K562 (cell line): ENCODE measurements around the gene CRLF1. TPM values are rescaled to one million over a fixed set of nuclear protein-coding genes. Genes with fewer than 3 reads are reported as not detected.

Experiments used
- EP400 ChIP-seq: fragments of 450-650 bp; IDR thresholded peaks from 2 replicates; pipeline ENCODE4 v1.6.1; 2017; ENCODE audit warnings: antibody characterized with exemption, mild to moderate bottlenecking, moderate library complexity
- FOXK2 ChIP-seq, 2 experiments: fragments of 450-650 bp; IDR thresholded peaks in 1 of 2; conservative IDR thresholded peaks in 1 of 2; 2 replicates each; pipeline ENCODE4 v1.6.1; 2016; ENCODE audit warnings: low read depth in 2 of 2, mild to moderate bottlenecking in 1 of 2
- KLF1 ChIP-seq: fragments of 450-650 bp; IDR thresholded peaks from 2 replicates; pipeline ENCODE4 v1.6.1; 2016; ENCODE audit warnings: missing genetic modification characterization, missing compliant biosample characterization
- MCM3 ChIP-seq: fragments of 450-650 bp; IDR thresholded peaks from 2 replicates; pipeline ENCODE4 v1.6.1; 2016
- MTA3 ChIP-seq: fragments of 450-650 bp; formaldehyde crosslinking; IDR thresholded peaks from 2 replicates; pipeline ENCODE4 v1.6.1; 2017; ENCODE audit warnings: mild to moderate bottlenecking, borderline replicate concordance
- NCOA2 ChIP-seq, 2 experiments: fragments of 450-650 bp; IDR thresholded peaks; 2 replicates each; pipeline ENCODE4 v1.6.1; 2018; ENCODE audit warnings: mild to moderate bottlenecking in 2 of 2, moderate library complexity in 1 of 2; ENCODE audit not compliant: partially characterized antibody in 2 of 2
- POLR2AphosphoS2 ChIP-seq: IDR thresholded peaks from 2 replicates; pipeline ENCODE4 v1.6.1; 2012; ENCODE audit warnings: low read length, improper control_type of control experiment
- POLR2G ChIP-seq: fragments of 200-400 bp; formaldehyde crosslinking; IDR thresholded peaks from 2 replicates; pipeline ENCODE4 v1.6.1; 2017; ENCODE audit warnings: low read depth, mild to moderate bottlenecking, antibody characterized with exemption, low read length, moderate library complexity
- POLR2H ChIP-seq: IDR thresholded peaks from 2 replicates; pipeline ENCODE4 v1.6.1; 2016; ENCODE audit warnings: missing genetic modification characterization, low read depth, mild to moderate bottlenecking, control low read depth, missing compliant biosample characterization, moderate library complexity
- PTBP1 ChIP-seq: fragments of 200-400 bp; formaldehyde crosslinking; IDR thresholded peaks from 2 replicates; pipeline ENCODE4 v1.6.1; 2017; ENCODE audit warnings: low read depth, low read length
- REST ChIP-seq, 2 experiments: fragments of 450-650 bp; formaldehyde crosslinking in 1 of 2; IDR thresholded peaks; 2 replicates each; pipeline versions ENCODE4 v1.4.0 to v1.6.1; 2014 to 2020; ENCODE audit warnings: mild to moderate bottlenecking in 2 of 2, borderline replicate concordance in 1 of 2, low read depth in 1 of 2
- SMAD2 ChIP-seq: fragments of 150-350 bp; IDR thresholded peaks from 2 replicates; pipeline ENCODE4 v1.6.1; 2014; ENCODE audit warnings: low read depth, mild to moderate bottlenecking, low read length
- SP2 ChIP-seq: IDR thresholded peaks from 2 replicates; pipeline ENCODE4 v1.6.1; 2011; ENCODE audit warnings: mild to moderate bottlenecking, low read depth, low read length, moderate library complexity; ENCODE audit not compliant: poor library complexity, severe bottlenecking; ENCODE audit errors: extremely low read depth
- ZNF431 ChIP-seq: sonication (generic); formaldehyde crosslinking; IDR thresholded peaks from 2 replicates; pipeline ENCODE4 v1.8.0; 2022; ENCODE audit warnings: mild to moderate bottlenecking, missing genetic modification reagents
- ZNF639 ChIP-seq, 2 experiments: fragments of 200-800 bp in 1 of 2; sonication (Bioruptor generic) in 1 of 2; sonication (generic) in 1 of 2; formaldehyde crosslinking in 1 of 2; IDR thresholded peaks in 1 of 2; conservative IDR thresholded peaks in 1 of 2; 2 replicates each; pipeline versions ENCODE4 v1.5.0 to v1.6.1; 2016 to 2020; ENCODE audit warnings: missing compliant biosample characterization in 1 of 2, missing genetic modification characterization in 1 of 2, missing genetic modification reagents in 1 of 2
- polyA plus RNA-seq, 8 experiments: library from polyadenylated mRNA; depleted of rRNA in 4 of 8; stranded (reverse) in 5 of 8; unstranded in 3 of 8; fragments of >200 nt; fragmentation: Nextera tagmentation in 2 of 8; fragmentation: Illumina TruSeq in 1 of 8; extraction: Ambion mirVana in 2 of 8; extraction: Trizol in 1 of 8; gene quantifications; 2 replicates each; pipeline versions ENCODE4 v1.2.1 to v1.2.3, GENCODE V29; 2011 to 2014; ENCODE audit warnings: inconsistent platforms in 1 of 8, missing spikeins in 1 of 8
- total RNA-seq, 7 experiments: library from RNA; depleted of rRNA in 6 of 7; stranded (reverse); fragments of >200 nt in 6 of 7; fragmentation: Illumina TruSeq in 2 of 7; extraction: Trizol in 2 of 7; gene quantifications; 2 replicates each; pipeline versions ENCODE4 v1.2.1 to v1.2.3, GENCODE V29; 2011 to 2021; ENCODE audit warnings: low replicate concordance in 1 of 7

CRLF1 gene
- total and polyA plus RNA-seq, 9 of the 15 experiments (the other 6 are each of a cell fraction or from before 2014, with no cell fraction given) = 0.85 to 3.6 (median 1.7) TPM

GRCh38 chr19:18571564-18572344, 34.8 kb downstream of the CRLF1 start, which contains the start of gene UBA52 (continued):
- TF ChIP-seq FOXK2 (conservative IDR thresholded peaks at IDR 0.05 in 1 of 2, IDR thresholded peaks at IDR 0.05 in 1 of 2; ENCODE audit: low read depth in 2 of 2) (peak; percentile 87 to 89; a peak in 3 of 4 replicates), MCM3 (no peak), POLR2AphosphoS2 (peak; percentile 95), SP2 (no peak), POLR2G (peak; percentile 99), MTA3 (0 out of 2 replicates have a peak, but pooled peaks have one; percentile 36), SMAD2 (no peak), ZNF431 (CRISPR knock-in tag) (no peak), NCOA2 (IDR thresholded peaks at IDR 0.05; ENCODE audit: partially characterized antibody in 2 of 2) (no peak), REST (IDR thresholded peaks at IDR 0.05; ENCODE audit: borderline replicate concordance) (peak; percentile 59), REST (CRISPR knock-in tag; IDR thresholded peaks at IDR 0.05; ENCODE audit: low read depth) (0 out of 2 replicates have a peak, but pooled peaks have one; percentile 30), POLR2H (tag) (peak; percentile 89), KLF1 (tag) (peak; percentile 97), ZNF639 (CRISPR knock-in tag; conservative IDR thresholded peaks at IDR 0.05 in 1 of 2, IDR thresholded peaks at IDR 0.05 in 1 of 2) (peak in 1 of 2 experiments; percentile 75; a peak in 1 of 4 replicates), EP400 (peak; percentile 98), PTBP1 (no peak)
